GM23338 (cell line): ENCODE results near the gene SCGN.

Source experiments
- CTCF ChIP-seq, 2 experiments: fragments of 200-600 bp in 1 of 2; sonication (generic) in 1 of 2; conservative IDR thresholded peaks; 2 replicates each; pipeline versions ENCODE4 v1.5.1 to v1.6.1; 2016 to 2017; ENCODE audit warnings: antibody characterized with exemption in 2 of 2, low read depth in 2 of 2, mild to moderate bottlenecking in 2 of 2, moderate library complexity in 1 of 2
- EZH2 ChIP-seq: fragments of 200-600 bp; sonication (generic); IDR thresholded peaks from one replicate; pipeline ENCODE4 v1.8.0; 2017; ENCODE audit warnings: antibody characterized with exemption, mild to moderate bottlenecking, low read depth; ENCODE audit not compliant: unreplicated experiment
- EZH2phosphoT487 ChIP-seq: fragments of 200-600 bp; sonication (generic); IDR thresholded peaks from one replicate; pipeline ENCODE4 v1.8.1; 2018; ENCODE audit warnings: antibody characterized with exemption; ENCODE audit not compliant: unreplicated experiment
- POLR2AphosphoS5 ChIP-seq: IDR thresholded peaks from 2 replicates; pipeline ENCODE4 v1.6.1; 2016; ENCODE audit warnings: antibody characterized with exemption, low read depth
- REST ChIP-seq: IDR thresholded peaks from one replicate; pipeline ENCODE4 v1.6.1; 2018; ENCODE audit warnings: antibody characterized with exemption; ENCODE audit not compliant: unreplicated experiment

GRCh38 chr6:25640446-25640845 lies 11.6 kb upstream of the SCGN start:
- no peak for TF ChIP-seq CTCF (conservative IDR thresholded peaks at IDR 0.05; ENCODE audit: low read depth in 2 of 2)
- TF ChIP-seq EZH2 = no peak
- TF ChIP-seq EZH2phosphoT487 = no peak
- no peak for TF ChIP-seq POLR2AphosphoS5
- no peak for TF ChIP-seq REST
